GM06990 (cell line): ENCODE results near the gene WFDC6.
"Not testable (repeated sequence)": the region's sequence is repeated elsewhere in the genome, so short reads cannot be mapped to it uniquely, and the experiment has no call there.

Experiments used
- DNase-seq: peaks from one replicate; pipeline ENCODE4 v3.0.0-alpha.2; 2011; ENCODE audit not compliant: insufficient read length; ENCODE audit errors: extremely low read depth
- H3K27me3 ChIP-seq: replicated peaks from 2 replicates; pipeline ENCODE4 v1.6.0; 2011; ENCODE audit warnings: low read length; ENCODE audit not compliant: control insufficient read depth, insufficient read depth
- H3K36me3 ChIP-seq: 2 replicates; pipeline ENCODE4 v1.5.1; 2011; ENCODE audit warnings: low read length; ENCODE audit not compliant: control insufficient read depth, insufficient read depth
- H3K4me3 ChIP-seq: replicated peaks from 2 replicates; pipeline ENCODE4 v1.5.1; 2011; ENCODE audit warnings: low read depth, mild to moderate bottlenecking, control low read depth, low read length
- TF ChIP-seq, protein P1 (sequence below): IDR thresholded peaks from 2 replicates; pipeline ENCODE4 v1.5.1; 2011; ENCODE audit warnings: low read length, control low read depth, mild to moderate bottlenecking, inconsistent platforms; ENCODE audit not compliant: insufficient read depth, poor library complexity, severe bottlenecking

WFDC6 gene

DNA sequence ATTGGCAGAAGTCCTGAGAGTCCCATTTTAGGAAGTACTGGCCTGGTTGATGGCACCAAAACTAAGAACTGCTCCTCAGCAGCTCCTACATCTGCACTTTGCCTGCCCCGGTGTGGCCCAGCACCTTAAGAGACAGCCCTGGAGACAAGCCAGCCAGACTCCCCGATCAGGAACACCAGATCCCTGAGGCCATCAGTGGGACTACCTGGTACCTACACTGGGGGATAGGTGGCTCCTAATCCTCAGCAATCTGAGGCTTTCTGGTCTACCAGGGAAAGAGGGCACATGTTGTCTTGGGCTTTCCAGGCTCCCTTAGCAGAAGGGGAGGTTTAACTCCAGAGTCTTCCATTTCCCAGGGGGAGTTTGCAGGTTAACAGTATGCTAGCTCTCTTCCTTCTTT lies at the start of gene WFDC6:
WFDC6 (minus strand) TSS at position 101 of the 400 bp plus-strand sequence; CDS start at position 26, 75 bp downstream.
- no peaks in the 10 kb centered on the region; the same call in none of the 2 replicates for H3K27me3 ChIP-seq
- H3K36me3 ChIP-seq, result no peaks in the 10 kb centered on the region
- DNase-seq, result no peak
- H3K4me3 ChIP-seq, result no peak within 1 kb of the TSS
- TF ChIP-seq, protein P1, sequence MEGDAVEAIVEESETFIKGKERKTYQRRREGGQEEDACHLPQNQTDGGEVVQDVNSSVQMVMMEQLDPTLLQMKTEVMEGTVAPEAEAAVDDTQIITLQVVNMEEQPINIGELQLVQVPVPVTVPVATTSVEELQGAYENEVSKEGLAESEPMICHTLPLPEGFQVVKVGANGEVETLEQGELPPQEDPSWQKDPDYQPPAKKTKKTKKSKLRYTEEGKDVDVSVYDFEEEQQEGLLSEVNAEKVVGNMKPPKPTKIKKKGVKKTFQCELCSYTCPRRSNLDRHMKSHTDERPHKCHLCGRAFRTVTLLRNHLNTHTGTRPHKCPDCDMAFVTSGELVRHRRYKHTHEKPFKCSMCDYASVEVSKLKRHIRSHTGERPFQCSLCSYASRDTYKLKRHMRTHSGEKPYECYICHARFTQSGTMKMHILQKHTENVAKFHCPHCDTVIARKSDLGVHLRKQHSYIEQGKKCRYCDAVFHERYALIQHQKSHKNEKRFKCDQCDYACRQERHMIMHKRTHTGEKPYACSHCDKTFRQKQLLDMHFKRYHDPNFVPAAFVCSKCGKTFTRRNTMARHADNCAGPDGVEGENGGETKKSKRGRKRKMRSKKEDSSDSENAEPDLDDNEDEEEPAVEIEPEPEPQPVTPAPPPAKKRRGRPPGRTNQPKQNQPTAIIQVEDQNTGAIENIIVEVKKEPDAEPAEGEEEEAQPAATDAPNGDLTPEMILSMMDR, result no peak

DNA sequence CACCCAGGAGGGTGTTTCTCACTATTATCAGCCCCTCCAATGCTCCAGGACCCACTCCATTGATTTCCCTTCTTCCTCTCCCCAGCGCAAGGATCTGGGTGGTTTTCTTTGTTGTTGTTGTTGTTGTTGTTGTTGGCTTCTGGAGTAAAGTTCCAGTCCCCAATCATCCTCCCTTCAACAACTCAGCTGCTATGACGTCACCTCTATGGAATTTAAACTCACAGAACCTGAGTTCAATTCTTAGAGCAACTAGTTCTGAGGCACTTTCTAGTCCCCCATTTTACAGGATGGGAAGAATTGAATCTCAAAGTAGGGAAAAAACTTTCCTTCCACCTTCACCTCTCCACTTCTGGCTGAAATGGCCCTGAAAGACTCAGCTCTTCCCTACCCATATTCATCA lies 49.5 kb upstream of the WFDC6 start:
- Histone ChIP-seq H3K36me3 (no peaks in the 10 kb centered on the region), H3K4me3 (no peak overlapping the region), H3K27me3 (no peaks in the 10 kb centered on the region; the same call in 1 of the 2 replicates)
- TF ChIP-seq, protein P1, result no peak
- no peak for DNase-seq

DNA sequence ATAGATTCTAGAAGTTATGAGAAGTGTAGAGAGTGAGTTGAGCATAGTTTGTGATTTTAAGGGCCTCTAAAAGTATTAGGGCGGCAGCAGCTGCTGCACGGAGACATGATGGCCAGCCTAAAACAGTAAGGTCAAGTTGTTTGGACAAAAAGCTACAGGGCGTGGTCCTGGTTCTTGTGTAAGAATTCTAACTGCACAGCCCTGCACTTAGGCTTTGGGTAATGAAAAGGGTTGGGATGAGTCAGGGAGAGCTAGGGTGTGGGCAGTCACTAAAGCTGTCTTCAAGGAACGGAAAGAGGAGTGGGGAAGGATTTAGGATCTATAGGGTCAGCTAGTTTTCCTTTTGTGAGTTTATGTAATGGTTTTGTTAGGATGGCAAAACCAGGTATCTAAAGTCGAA lies 46.7 kb upstream of the WFDC6 start:
- H3K36me3 ChIP-seq, DNase-seq, H3K27me3 ChIP-seq, H3K4me3 ChIP-seq: not testable (repeated sequence)

DNA sequence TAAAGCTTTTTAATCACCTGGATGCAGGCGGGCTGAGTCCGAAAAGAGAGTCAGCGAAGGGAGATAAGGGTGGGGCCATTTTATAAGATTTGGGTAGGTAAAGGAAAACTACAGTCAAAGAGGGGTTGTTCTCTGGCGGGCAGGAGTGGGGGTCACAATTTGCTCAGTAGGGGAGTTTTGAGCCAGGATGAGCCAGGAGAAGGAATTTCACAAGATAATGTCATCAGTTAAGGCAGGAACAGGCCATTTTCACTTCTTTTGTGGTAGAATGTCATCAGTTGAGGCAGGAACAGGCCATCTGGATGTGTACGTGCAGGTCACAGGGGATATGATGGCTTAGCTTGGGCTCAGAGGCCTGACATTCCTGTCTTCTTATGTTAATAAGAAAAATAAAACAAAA lies 45.0 kb upstream of the WFDC6 start:
- not testable (repeated sequence) for H3K27me3 ChIP-seq, H3K4me3 ChIP-seq, H3K36me3 ChIP-seq, DNase-seq

DNA sequence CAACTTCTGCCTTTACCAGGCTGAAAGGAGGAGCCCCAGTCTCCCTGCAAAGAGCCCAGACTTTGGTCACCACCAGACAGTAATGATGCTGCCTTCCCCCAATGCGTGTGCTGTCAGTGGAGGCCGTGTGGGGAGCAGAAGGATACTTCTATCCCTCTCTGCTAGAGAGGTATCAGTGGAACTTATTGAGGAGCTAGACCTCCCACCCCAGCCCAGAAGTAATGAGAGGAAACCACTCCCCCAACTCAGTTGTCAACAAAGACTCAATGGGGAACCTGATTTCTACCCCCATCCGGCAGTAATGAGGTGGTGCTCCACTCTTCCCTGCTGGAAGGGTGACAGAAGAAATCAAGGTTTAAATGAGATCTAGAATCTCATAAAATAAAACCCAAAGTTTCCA lies 44.2 kb upstream of the WFDC6 start:
- no peaks in the 10 kb centered on the region for H3K36me3 ChIP-seq

DNA sequence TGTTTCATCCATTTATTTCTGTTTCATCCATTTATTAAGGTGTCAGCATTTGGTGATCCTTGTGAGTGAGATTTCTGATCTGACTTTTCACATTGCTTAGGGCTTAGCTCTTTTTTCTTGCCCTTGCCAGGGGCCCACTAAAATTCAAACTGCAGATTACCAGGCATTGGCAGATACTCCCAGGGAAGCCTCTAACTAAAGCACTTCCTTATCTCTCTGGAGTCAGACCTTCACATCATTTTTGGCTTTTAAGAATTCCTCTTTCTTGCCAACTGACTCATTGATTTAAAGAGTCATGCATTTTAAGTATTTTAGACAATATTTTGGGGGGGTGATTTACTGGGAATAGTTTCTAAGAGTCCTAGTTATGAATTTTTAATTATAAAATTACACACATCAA lies 42.4 kb upstream of the WFDC6 start:
- Histone ChIP-seq H3K4me3 (no peak overlapping the region), H3K36me3 (no peaks in the 10 kb centered on the region), H3K27me3 (no peaks in the 10 kb centered on the region)
- no peak for DNase-seq
- TF ChIP-seq, protein P1, result no peak

More for the DNA sequence above, 44.2 kb upstream of the WFDC6 start:
- no peak for DNase-seq
- Histone ChIP-seq H3K27me3 (no peaks in the 10 kb centered on the region), H3K4me3 (no peak overlapping the region)
- TF ChIP-seq, protein P1, result no peak

DNA sequence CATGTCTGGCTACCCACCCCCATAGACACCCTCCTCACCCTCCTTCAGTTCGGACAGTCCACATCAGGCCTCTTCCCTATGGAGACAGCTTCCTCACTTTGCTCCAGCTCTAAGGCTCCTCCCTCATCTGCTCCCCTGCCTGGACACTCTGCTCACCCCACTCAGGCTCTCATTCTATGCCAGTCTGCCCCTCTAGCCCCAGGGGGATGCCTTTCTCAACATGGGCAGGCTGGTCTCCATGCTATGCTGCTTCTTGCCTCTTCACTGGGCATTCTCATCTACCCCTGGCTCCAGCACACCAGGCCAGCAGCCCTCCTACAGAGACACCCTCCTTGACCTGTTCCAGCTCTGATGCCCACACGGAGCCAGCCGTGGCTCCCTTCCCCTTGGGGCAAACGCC lies 39.9 kb upstream of the WFDC6 start, which contains the start of gene WFDC8:
WFDC8 (minus strand) TSS at position 101 of the 400 bp plus-strand sequence; CDS start at position 64, 37 bp downstream.
- DNase-seq, result no peak
- H3K36me3 ChIP-seq, result no peaks in the 10 kb centered on the region
- no peaks in the 10 kb centered on the region for H3K27me3 ChIP-seq
- no peak within 1 kb of the TSS for H3K4me3 ChIP-seq
- TF ChIP-seq, protein P1, result no peak
